K562 (cell line): ENCODE results near the gene AFG1L.

ENCODE experiments used
- LCOR ChIP-seq: sonication (generic); formaldehyde crosslinking; IDR thresholded peaks from 2 replicates; pipeline ENCODE4 v1.8.0; 2022; ENCODE audit warnings: mild to moderate bottlenecking, missing genetic modification reagents
- MCM7 ChIP-seq, 2 experiments: fragments of 450-650 bp; IDR thresholded peaks; 2 replicates each; pipeline ENCODE4 v1.6.1; 2016 to 2018
- PATZ1 ChIP-seq: fragments of 250-450 bp; sonication (Bioruptor Pico); IDR thresholded peaks from 2 replicates; pipeline ENCODE4 v1.5.0; 2020; ENCODE audit warnings: mild to moderate bottlenecking, borderline replicate concordance
- TF ChIP-seq, protein P1 (sequence below), 3 experiments: IDR thresholded peaks in 2 of 3; conservative IDR thresholded peaks in 1 of 3; 2 replicates each; pipeline ENCODE4 v1.5.1; 2011 to 2012; ENCODE audit warnings: low read length in 3 of 3, mild to moderate bottlenecking in 3 of 3, control low read depth in 2 of 3, improper control_type of control experiment in 1 of 3, inconsistent platforms in 1 of 3, low read depth in 1 of 3, mixed read lengths in 1 of 3, moderate library complexity in 1 of 3; ENCODE audit not compliant: insufficient read depth in 2 of 3

DNA sequence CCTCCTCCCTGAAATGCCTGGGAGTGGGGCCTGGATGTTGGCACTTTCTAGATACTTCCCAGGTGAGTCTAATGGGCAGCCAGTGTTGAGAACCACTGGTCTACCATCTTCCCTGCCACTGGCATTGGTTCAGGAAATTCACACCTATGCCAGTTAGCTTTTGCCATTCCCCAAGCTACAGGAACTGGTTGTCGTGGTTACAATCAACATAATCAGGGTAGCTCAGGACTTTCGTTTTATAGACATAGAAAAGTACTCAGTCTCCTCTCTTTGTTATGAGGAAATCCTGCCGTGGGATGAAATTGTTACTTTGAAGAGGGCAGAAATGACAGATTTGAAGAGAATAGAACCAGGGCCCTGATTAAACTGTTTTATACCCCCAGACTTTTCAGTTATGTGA is 137.9 kb downstream of the AFG1L start:
- TF ChIP-seq, protein P1, sequence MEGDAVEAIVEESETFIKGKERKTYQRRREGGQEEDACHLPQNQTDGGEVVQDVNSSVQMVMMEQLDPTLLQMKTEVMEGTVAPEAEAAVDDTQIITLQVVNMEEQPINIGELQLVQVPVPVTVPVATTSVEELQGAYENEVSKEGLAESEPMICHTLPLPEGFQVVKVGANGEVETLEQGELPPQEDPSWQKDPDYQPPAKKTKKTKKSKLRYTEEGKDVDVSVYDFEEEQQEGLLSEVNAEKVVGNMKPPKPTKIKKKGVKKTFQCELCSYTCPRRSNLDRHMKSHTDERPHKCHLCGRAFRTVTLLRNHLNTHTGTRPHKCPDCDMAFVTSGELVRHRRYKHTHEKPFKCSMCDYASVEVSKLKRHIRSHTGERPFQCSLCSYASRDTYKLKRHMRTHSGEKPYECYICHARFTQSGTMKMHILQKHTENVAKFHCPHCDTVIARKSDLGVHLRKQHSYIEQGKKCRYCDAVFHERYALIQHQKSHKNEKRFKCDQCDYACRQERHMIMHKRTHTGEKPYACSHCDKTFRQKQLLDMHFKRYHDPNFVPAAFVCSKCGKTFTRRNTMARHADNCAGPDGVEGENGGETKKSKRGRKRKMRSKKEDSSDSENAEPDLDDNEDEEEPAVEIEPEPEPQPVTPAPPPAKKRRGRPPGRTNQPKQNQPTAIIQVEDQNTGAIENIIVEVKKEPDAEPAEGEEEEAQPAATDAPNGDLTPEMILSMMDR (IDR thresholded peaks at IDR 0.05 in 2 of 3, conservative IDR thresholded peaks at IDR 0.05 in 1 of 3; ENCODE audit: insufficient read depth in 2 of 3, low read depth in 1 of 3, low read length in 3 of 3) = no peak
- no peak for TF ChIP-seq LCOR
- no peak for TF ChIP-seq PATZ1 (CRISPR knock-in tag)
- no peak for TF ChIP-seq MCM7 (IDR thresholded peaks at IDR 0.05)
